HEK293 (cell line): ENCODE results near the gene ZFR2.
A peak's percentile ranks its signal among the peaks of the same experiment; 100 is the strongest.

Source experiments
- CTCF ChIA-PET: fragments of 350-600 bp; formaldehyde crosslinking; extraction: SDS; loops from one replicate; lab custom pipeline; 2021; ENCODE audit warnings: antibody characterized with exemption; lab: Yijun Ruan, JAX
- POLR2A ChIA-PET: fragments of 300-600 bp; formaldehyde crosslinking; extraction: SDS; loops from one replicate; lab custom pipeline; 2020; ENCODE audit warnings: antibody characterized with exemption, inconsistent platforms; lab: Yijun Ruan, JAX
- H3K27ac ChIP-seq: fragments of 200-500 bp; sonication (Bioruptor generic); 2 replicates; pipeline ENCODE4 v1.5.1; 2014; ENCODE audit warnings: low read depth, low read length, control low read depth, inconsistent platforms; ENCODE audit errors: extremely low read depth
- H3K36me3 ChIP-seq, 2 experiments: fragments of 200-500 bp in 1 of 2; sonication (Bioruptor generic) in 1 of 2; 1 replicate in 1 of 2; 2 replicates in 1 of 2; pipeline ENCODE4 v1.5.1; 2014 to 2017; ENCODE audit warnings: inconsistent platforms in 2 of 2, low read length in 2 of 2; ENCODE audit not compliant: control insufficient read depth in 2 of 2, insufficient read depth in 1 of 2
- H3K4me1 ChIP-seq: fragments of 200-500 bp; sonication (Bioruptor generic); 2 replicates; pipeline ENCODE4 v1.5.1; 2014; ENCODE audit warnings: mild to moderate bottlenecking, low read length, inconsistent platforms; ENCODE audit not compliant: control insufficient read depth, insufficient read depth
- H3K4me3 ChIP-seq: 2 replicates; pipeline ENCODE4 v1.5.1; 2011; ENCODE audit warnings: low read depth, mild to moderate bottlenecking, control low read depth, low read length, moderate library complexity
- H3K9me3 ChIP-seq: fragments of 200-500 bp; sonication (Bioruptor generic); 2 replicates; pipeline ENCODE4 v1.5.1; 2014; ENCODE audit warnings: low read depth, low read length, inconsistent platforms; ENCODE audit not compliant: control insufficient read depth, insufficient read depth
- KLF7 ChIP-seq: fragments of 450-650 bp; formaldehyde crosslinking; IDR thresholded peaks from 2 replicates; pipeline ENCODE4 v1.5.1; 2016; ENCODE audit warnings: missing biosample characterization, missing genetic modification characterization, borderline replicate concordance
- PRDM1 ChIP-seq: fragments of 450-650 bp; formaldehyde crosslinking; IDR thresholded peaks from 2 replicates; pipeline ENCODE4; 2016; ENCODE audit warnings: missing biosample characterization, missing genetic modification characterization
- SCRT2 ChIP-seq: fragments of 450-650 bp; formaldehyde crosslinking; IDR thresholded peaks from 2 replicates; pipeline ENCODE4 v1.5.1; 2016; ENCODE audit warnings: missing biosample characterization, missing genetic modification characterization
- ZBTB1 ChIP-seq: fragments of 450-650 bp; formaldehyde crosslinking; IDR thresholded peaks from 2 replicates; pipeline ENCODE4 v1.5.1; 2016; ENCODE audit warnings: missing biosample characterization, missing genetic modification characterization
- ZFHX2 ChIP-seq: fragments of 450-650 bp; formaldehyde crosslinking; conservative IDR thresholded peaks from 2 replicates; pipeline ENCODE4 v1.5.1; 2016; ENCODE audit warnings: missing biosample characterization, missing genetic modification characterization
- ZNF175 ChIP-seq: fragments of 450-650 bp; formaldehyde crosslinking; IDR thresholded peaks from 2 replicates; pipeline ENCODE4 v1.5.1; 2016; ENCODE audit warnings: missing biosample characterization, missing genetic modification characterization
- ZNF239 ChIP-seq: fragments of 450-650 bp; formaldehyde crosslinking; IDR thresholded peaks from 2 replicates; pipeline ENCODE4 v1.5.1; 2016; ENCODE audit warnings: missing biosample characterization, missing genetic modification characterization
- ZNF274 ChIP-seq, 2 experiments: fragments of 200-500 bp in 1 of 2; fragments of 450-650 bp in 1 of 2; sonication (Bioruptor generic) in 1 of 2; formaldehyde crosslinking in 1 of 2; IDR thresholded peaks; 2 replicates each; pipeline versions ENCODE4 v1.5.1 to v1.6.1; 2014 to 2016; ENCODE audit warnings: borderline replicate concordance in 1 of 2, inconsistent platforms in 1 of 2, low read length in 1 of 2, missing biosample characterization in 1 of 2, missing genetic modification characterization in 1 of 2
- ZNF311 ChIP-seq: fragments of 450-650 bp; formaldehyde crosslinking; IDR thresholded peaks from 2 replicates; pipeline ENCODE4 v1.5.1; 2017; ENCODE audit warnings: missing biosample characterization, missing genetic modification characterization, borderline replicate concordance
- ZNF335 ChIP-seq: fragments of 450-650 bp; formaldehyde crosslinking; conservative IDR thresholded peaks from 2 replicates; pipeline ENCODE4 v1.5.1; 2016; ENCODE audit warnings: missing biosample characterization, missing genetic modification characterization
- ZNF341 ChIP-seq: fragments of 450-650 bp; formaldehyde crosslinking; IDR thresholded peaks from 2 replicates; pipeline ENCODE4; 2016; ENCODE audit warnings: low read depth, missing biosample characterization, missing genetic modification characterization
- ZNF555 ChIP-seq: fragments of 450-650 bp; formaldehyde crosslinking; conservative IDR thresholded peaks from 2 replicates; pipeline ENCODE4 v1.5.1; 2017; ENCODE audit warnings: missing biosample characterization, mild to moderate bottlenecking, missing genetic modification characterization, inconsistent platforms
- ZNF560 ChIP-seq: fragments of 450-650 bp; formaldehyde crosslinking; IDR thresholded peaks from 2 replicates; pipeline ENCODE4 v1.5.1; 2017; ENCODE audit warnings: missing biosample characterization, missing genetic modification characterization, borderline replicate concordance
- ZNF626 ChIP-seq: fragments of 450-650 bp; sonication (Bioruptor Pico); formaldehyde crosslinking; IDR thresholded peaks from 2 replicates; pipeline ENCODE4 v1.5.1; 2018; ENCODE audit warnings: missing biosample characterization, missing genetic modification characterization, inconsistent platforms
- ZNF664 ChIP-seq: fragments of 450-650 bp; formaldehyde crosslinking; IDR thresholded peaks from 2 replicates; pipeline ENCODE4 v1.5.1; 2016; ENCODE audit warnings: missing biosample characterization, missing genetic modification characterization
- ZNF707 ChIP-seq: fragments of 450-650 bp; formaldehyde crosslinking; IDR thresholded peaks from 2 replicates; pipeline ENCODE4 v1.5.1; 2016; ENCODE audit warnings: missing biosample characterization, missing genetic modification characterization
- ZNF768 ChIP-seq: fragments of 450-650 bp; formaldehyde crosslinking; IDR thresholded peaks from 2 replicates; pipeline ENCODE4 v1.5.1; 2018; ENCODE audit warnings: missing biosample characterization, mild to moderate bottlenecking, missing genetic modification characterization
- ZNF837 ChIP-seq: fragments of 450-650 bp; formaldehyde crosslinking; IDR thresholded peaks from 2 replicates; pipeline ENCODE4 v1.5.1; 2016; ENCODE audit warnings: missing biosample characterization, missing genetic modification characterization
- ZNF843 ChIP-seq: fragments of 450-650 bp; formaldehyde crosslinking; IDR thresholded peaks from 2 replicates; pipeline ENCODE4 v1.5.1; 2016; ENCODE audit warnings: missing biosample characterization, missing genetic modification characterization
- TF ChIP-seq, protein P1 (sequence below): fragments of 450-650 bp; formaldehyde crosslinking; IDR thresholded peaks from 2 replicates; pipeline ENCODE4 v1.5.1; 2016; ENCODE audit warnings: missing biosample characterization, missing genetic modification characterization
- TF ChIP-seq, protein P2 (sequence below): fragments of 450-650 bp; formaldehyde crosslinking; IDR thresholded peaks from 2 replicates; pipeline ENCODE4 v1.5.1; 2017; ENCODE audit warnings: missing biosample characterization, missing genetic modification characterization

Gene ZFR2

DNA sequence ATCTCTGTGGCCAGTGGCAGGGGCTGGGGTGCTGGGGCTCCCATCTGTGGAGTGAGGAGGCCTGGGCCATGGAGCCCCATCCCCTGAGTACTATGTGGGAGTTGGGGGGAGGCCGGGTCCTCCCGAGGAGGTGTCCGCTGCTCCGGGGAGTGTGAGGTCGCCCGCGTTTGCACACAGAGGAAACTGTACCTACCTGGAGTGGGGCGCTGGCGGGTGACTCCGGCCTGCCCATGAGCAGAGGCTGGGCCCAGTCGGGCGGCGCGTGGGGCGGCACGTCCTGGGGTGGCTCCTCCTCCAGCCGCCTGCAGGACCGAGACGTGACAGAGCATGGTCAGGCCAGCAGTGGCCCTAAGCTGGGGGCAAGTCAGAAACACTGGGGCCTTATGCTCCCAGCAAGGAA, 48.8 kb downstream of the ZFR2 start:
- Histone ChIP-seq H3K36me3 (no peaks in the 10 kb centered on the region), H3K27ac (no peak overlapping the region), H3K4me3 (no peak overlapping the region), H3K4me1 (no peaks in the 10 kb centered on the region), H3K9me3 (no peaks in the 10 kb centered on the region)
- TF ChIP-seq SCRT2 (tag by site-specific recombination) (no peak), ZNF555 (no peak), PRDM1 (tag by site-specific recombination) (no peak), ZNF341 (tag by site-specific recombination) (no peak), ZNF664 (no peak), KLF7 (no peak), ZFHX2 (tag by site-specific recombination) (no peak), ZBTB1 (tag by site-specific recombination) (no peak), ZNF707 (tag by site-specific recombination) (no peak), ZNF626 (tag by site-specific recombination) (no peak), ZNF768 (tag by site-specific recombination) (no peak), ZNF175 (tag by site-specific recombination) (no peak), ZNF843 (no peak), ZNF274 (IDR thresholded peaks at IDR 0.05; ENCODE audit: low read length) (no peak), ZNF274 (tag by site-specific recombination; IDR thresholded peaks at IDR 0.05; ENCODE audit: borderline replicate concordance) (no peak)
- TF ChIP-seq, protein P1, sequence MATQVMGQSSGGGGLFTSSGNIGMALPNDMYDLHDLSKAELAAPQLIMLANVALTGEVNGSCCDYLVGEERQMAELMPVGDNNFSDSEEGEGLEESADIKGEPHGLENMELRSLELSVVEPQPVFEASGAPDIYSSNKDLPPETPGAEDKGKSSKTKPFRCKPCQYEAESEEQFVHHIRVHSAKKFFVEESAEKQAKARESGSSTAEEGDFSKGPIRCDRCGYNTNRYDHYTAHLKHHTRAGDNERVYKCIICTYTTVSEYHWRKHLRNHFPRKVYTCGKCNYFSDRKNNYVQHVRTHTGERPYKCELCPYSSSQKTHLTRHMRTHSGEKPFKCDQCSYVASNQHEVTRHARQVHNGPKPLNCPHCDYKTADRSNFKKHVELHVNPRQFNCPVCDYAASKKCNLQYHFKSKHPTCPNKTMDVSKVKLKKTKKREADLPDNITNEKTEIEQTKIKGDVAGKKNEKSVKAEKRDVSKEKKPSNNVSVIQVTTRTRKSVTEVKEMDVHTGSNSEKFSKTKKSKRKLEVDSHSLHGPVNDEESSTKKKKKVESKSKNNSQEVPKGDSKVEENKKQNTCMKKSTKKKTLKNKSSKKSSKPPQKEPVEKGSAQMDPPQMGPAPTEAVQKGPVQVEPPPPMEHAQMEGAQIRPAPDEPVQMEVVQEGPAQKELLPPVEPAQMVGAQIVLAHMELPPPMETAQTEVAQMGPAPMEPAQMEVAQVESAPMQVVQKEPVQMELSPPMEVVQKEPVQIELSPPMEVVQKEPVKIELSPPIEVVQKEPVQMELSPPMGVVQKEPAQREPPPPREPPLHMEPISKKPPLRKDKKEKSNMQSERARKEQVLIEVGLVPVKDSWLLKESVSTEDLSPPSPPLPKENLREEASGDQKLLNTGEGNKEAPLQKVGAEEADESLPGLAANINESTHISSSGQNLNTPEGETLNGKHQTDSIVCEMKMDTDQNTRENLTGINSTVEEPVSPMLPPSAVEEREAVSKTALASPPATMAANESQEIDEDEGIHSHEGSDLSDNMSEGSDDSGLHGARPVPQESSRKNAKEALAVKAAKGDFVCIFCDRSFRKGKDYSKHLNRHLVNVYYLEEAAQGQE (tag by site-specific recombination), result no peak
- TF ChIP-seq, protein P2, sequence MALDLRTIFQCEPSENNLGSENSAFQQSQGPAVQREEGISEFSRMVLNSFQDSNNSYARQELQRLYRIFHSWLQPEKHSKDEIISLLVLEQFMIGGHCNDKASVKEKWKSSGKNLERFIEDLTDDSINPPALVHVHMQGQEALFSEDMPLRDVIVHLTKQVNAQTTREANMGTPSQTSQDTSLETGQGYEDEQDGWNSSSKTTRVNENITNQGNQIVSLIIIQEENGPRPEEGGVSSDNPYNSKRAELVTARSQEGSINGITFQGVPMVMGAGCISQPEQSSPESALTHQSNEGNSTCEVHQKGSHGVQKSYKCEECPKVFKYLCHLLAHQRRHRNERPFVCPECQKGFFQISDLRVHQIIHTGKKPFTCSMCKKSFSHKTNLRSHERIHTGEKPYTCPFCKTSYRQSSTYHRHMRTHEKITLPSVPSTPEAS, result no peak
- CTCF ChIA-PET, result no interaction called here
- POLR2A ChIA-PET, result no interaction called here

DNA sequence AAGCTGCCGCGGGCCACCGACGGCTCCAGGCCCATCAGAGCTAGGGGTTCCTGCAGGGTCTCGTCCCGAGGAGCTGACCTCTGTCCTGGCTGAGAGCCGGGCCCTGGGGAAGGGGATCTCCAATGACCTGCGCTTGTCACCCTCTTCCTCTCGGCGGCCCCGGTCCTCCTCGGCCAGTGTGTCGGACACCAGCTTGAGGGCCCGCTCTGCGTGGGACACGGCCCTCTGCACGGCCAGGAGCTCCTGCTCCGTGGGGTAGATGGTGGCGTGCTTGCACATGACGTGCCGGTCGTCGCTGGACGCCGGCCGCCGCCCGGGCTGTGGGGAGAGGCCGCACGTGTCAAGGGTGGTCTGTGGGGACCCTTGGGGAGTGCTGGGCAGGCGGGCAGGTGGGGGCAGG, 49.9 kb downstream of the ZFR2 start:
- no peak for TF ChIP-seq ZNF837 (tag by site-specific recombination)
- no peak for TF ChIP-seq ZNF664
- no peak for TF ChIP-seq ZNF311
- no peak for TF ChIP-seq ZNF239 (tag by site-specific recombination)
- POLR2A ChIA-PET, result interaction anchor here (0.5 kb wide), 1 partner anchor 330 kb away, joined by 7 read pairs; no protein-coding TSS in a partner anchor
- no peaks in the 10 kb centered on the region for H3K4me1 ChIP-seq
- no peak overlapping the region for H3K4me3 ChIP-seq
- H3K36me3 ChIP-seq, result no peaks in the 10 kb centered on the region
- H3K9me3 ChIP-seq, result no peaks in the 10 kb centered on the region
- CTCF ChIA-PET, result interaction anchor here (0.7 to 1.1 kb wide), 3 partner anchors 9 to 157 kb away, joined by 3 to 4 read pairs (median 3); no protein-coding TSS in a partner anchor
- H3K27ac ChIP-seq, result no peak overlapping the region

DNA sequence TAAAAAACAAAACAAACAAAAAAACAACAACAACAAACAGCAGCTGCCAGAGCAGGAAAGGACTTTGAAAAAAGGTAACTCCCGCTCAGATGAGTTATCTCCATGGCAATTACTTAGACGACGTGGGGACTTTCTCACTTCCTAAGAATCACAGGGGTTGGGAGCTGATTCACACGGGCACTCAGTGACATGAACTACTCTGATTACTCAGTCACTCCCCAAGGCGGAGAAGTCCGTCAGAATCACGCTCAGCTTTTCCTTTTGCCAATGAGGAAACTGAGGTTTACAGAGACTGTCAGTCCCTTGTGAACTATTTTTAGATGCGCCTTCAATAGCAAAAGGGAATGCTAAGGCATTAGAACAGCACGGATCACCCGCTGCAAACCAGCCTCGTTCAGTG, 50.4 kb downstream of the ZFR2 start:
- H3K27ac ChIP-seq, result no peak overlapping the region
- no peaks in the 10 kb centered on the region for H3K9me3 ChIP-seq
- H3K4me1 ChIP-seq, result no peaks in the 10 kb centered on the region
- TF ChIP-seq ZNF335 (tag by site-specific recombination) (peak; percentile 53; the same call in 1 of the 2 replicates), ZNF560 (tag by site-specific recombination) (no peak)
- POLR2A ChIA-PET, result no interaction called here
- CTCF ChIA-PET, result interaction anchor here (0.5 to 1.1 kb wide), 5 partner anchors 9 to 492 kb away, joined by 3 to 4 read pairs (median 3); partner anchors contain the start of gene EEF2
- no peak overlapping the region for H3K4me3 ChIP-seq
- no peaks in the 10 kb centered on the region for H3K36me3 ChIP-seq
